NCI-H82 (cell line): ENCODE measurements around the gene DCTPP1.
"Not testable (repeated sequence)": the region's sequence is repeated elsewhere in the genome, so short reads cannot be mapped to it uniquely, and the experiment has no call there.

Experiments
- DNase-seq: peaks from one replicate; lab custom pipeline; 2025; lab: John Stamatoyannopoulos, UW

The DCTPP1 gene

DNA sequence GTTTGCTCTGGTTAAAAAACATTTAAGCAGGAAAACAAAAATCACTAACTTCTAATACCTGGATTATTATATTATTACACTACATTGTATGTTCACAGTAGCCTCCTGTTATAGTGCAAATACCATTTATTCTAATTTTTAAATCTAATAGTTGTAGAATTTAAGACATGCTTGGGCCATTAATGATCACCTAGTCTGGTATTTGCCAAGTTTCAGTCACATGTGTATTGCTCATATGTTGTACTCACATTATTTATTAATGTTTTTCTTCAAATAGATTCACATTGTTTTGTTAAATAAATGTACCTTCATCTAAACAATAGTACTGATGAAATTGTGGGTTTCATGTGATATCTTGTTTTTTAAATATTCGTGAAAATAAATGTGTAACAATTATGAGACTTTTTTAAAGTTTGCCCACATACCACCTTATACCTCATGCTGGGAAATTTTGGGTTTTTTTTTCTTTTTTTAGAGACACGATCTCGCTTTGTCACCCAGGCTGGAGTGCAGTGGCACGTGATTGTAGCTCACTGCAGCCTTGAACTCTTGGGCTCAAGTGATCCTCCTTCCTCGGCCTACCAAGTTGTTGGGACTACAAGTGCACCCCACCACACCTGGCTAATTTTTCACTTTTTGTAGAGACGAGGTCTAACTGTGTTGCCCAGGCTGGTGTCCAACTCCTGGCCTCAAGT lies 16.6 kb downstream of the DCTPP1 start:
- no peak for DNase-seq

- peak; percentile 94 for DNase-seq
These were observed 20.4 kb downstream of the DCTPP1 start for GRCh38 chr16:30409125-30410060.

GRCh38 chr16:30407804-30408534 lies 21.9 kb downstream of the DCTPP1 start:
- peak; percentile 50 for DNase-seq

DNA sequence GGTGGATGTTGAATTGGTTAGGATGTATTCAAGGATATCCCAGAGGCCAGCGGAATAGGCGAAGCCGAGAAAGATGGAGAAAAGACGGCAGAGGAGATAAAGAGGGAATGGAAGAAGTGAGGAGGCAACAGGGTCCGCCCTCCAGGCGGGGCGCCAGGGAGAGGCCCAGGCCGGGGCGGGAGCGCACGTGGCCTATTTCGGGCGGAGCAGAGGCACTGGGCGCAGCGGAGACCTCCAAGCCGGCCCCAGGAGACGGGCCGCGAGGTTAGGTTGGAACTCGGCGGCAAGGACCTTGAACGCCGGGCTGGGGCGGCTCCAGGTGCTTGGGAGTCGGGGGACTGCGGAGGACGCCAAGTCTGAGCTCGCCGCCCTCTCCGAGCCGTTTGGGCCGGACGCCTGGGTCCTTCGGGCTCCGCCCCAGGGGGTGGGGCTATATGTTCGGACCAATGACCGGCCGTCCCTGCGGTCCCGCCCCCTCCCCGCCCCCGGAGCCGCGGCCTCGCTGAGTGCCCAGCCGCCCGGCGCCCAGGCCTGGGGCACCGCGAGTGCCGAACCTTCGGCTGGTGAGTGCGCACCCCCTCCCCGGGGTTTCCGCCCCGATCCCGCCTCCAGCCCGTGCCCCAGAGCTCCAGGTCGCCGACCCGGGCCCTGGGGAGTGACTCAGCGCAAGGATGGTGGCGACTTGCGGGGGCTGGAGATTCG lies 22.6 kb downstream of the DCTPP1 start, which contains the start of gene ZNF771:
TSS of gene ZNF771 (plus strand) at position 505 of the 702 bp plus-strand sequence. CDS start 448 bp downstream, outside the sequence.
- DNase-seq, result peak; percentile 91

GRCh38 chr16:30406795-30407101 lies 23.1 kb downstream of the DCTPP1 start:
- DNase-seq, result no peak

GRCh38 chr16:30401768-30402425 lies 27.9 kb downstream of the DCTPP1 start:
- no peak for DNase-seq

GRCh38 chr16:30399435-30400186 lies 30.2 kb downstream of the DCTPP1 start:
- DNase-seq, result peak; percentile 50

DNA sequence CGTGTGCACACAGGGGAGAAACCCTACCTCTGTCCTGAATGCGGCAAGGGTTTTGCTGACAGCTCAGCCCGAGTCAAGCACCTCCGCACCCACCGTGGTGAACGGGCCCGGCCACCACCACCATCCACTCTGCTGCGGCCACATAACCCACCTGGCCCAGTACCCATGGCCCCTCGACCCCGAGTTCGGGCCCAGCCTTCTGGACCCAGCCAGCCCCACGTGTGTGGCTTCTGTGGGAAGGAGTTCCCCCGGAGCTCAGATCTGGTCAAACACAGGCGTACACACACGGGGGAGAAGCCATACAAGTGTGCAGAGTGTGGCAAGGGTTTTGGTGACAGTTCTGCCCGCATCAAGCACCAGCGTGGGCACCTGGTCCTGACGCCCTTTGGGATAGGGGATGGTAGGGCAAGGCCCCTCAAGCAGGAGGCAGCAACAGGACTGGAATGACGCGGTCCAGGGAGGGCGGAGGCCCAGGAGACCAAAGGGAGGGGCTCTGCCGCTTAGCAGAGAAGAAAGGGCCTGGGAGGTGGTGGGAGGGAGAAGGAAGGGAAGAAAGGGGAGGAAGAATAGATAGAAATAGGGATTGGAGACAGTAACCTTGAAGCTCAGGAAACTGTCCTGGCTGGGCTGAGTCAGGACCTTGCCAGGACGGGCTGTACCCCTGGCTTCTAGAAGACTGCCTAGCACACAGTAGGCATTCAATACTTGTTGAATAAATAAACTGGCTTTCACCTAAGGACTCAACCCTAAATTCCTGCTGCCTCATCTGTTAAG lies 31.0 kb downstream of the DCTPP1 start:
- DNase-seq, result no peak

DNA sequence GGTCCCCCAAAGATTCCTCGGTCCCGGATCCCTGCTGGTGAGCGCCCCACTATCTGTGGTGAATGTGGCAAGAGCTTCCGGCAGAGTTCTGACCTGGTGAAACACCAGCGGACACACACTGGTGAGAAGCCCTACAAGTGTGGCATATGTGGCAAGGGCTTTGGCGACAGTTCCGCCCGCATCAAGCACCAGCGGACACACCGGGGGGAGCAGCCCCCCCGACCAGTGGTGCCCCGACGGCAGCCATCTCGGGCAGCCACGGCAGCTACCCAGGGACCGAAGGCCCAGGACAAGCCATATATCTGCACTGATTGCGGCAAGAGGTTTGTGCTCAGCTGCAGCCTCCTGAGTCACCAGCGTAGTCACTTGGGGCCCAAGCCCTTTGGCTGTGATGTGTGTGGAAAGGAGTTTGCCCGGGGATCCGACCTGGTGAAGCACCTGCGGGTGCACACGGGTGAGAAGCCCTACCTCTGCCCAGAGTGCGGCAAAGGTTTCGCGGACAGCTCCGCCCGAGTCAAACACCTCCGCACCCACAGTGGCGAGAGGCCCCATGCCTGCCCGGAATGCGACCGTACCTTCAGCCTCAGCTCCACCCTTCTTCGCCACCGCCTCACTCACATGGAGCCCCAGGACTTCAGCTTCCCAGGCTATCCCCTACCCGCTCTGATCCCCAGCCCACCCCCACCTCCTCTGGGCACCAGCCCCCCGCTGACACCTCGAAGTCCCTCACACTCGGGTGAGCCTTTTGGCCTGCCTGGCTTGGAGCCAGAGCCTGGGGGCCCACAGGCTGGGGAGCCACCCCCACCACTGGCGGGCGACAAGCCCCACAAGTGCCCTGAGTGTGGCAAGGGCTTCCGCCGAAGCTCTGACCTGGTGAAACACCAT lies 31.8 kb downstream of the DCTPP1 start:
- DNase-seq, result no peak

GRCh38 chr16:30397056-30397455 lies 32.8 kb downstream of the DCTPP1 start:
- no peak for DNase-seq

- not testable (repeated sequence) for DNase-seq
These were observed 33.2 kb downstream of the DCTPP1 start for GRCh38 chr16:30396627-30397026.

DNA sequence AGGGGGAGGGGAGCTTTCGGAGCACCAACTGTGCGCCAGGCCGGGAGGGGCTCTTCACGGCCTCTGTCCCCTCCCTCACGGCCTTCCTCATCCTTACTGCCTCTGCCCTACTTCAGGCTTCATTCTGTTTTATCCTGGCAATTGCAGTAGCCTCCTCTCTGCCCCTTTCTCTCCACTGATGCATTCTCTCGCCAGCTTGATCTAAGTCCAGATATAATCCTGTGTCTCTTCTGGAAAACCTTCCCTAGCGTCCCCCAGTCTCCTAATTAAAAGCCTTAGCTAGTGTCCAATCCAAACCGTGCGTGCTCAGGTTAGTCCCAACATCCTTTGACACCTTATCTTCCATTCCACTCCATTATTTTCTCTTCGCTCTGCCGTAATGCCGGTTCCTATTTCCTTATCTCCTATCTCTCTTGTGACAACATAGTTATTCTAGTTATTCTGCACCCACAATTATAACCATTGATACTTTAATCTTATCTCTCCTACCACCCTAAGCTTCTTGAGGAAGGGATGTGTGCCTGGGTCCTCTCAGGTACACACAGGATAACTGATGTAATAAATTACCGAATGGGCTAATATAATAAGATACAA lies 33.7 kb downstream of the DCTPP1 start:
- peak; percentile 60 for DNase-seq

- DNase-seq, result peak; percentile 93
These were observed 34.5 kb downstream of the DCTPP1 start, which contains the start of gene ZNF48 for GRCh38 chr16:30395155-30395991. Gene ZNF48, plus strand, starts transcription at chr16:30395420. Its CDS starts 375 bp downstream, at chr16:30395795.

DNA sequence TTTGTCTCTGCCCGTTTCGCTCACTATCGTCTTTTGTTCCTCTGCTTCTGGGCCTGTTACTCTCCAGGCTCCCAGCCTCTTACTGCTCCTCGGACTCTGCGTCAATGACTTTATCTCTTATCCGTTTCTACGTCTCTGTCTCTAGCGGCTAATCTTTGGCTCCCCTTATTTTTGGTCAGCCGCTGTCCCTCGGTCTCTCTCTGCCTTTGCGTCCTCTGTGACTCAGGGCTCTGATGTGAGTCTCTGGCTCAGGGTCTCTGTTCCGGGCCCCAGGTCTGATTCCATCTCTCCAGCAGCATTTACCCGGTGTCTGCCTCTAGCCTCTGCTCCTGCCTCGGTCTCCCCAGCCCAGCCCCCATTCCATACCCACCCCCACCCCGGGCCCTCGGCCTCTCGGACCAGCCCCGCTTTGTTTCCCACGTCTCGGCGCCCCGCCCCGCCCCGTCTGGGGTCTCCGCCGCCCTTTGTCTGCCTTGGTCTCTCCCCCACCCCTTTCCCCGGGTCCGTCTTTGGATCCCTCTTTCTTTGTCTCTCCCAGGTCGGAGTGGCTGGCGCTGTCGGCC lies 35.2 kb downstream of the DCTPP1 start:
- peak; percentile 53 for DNase-seq

DNA sequence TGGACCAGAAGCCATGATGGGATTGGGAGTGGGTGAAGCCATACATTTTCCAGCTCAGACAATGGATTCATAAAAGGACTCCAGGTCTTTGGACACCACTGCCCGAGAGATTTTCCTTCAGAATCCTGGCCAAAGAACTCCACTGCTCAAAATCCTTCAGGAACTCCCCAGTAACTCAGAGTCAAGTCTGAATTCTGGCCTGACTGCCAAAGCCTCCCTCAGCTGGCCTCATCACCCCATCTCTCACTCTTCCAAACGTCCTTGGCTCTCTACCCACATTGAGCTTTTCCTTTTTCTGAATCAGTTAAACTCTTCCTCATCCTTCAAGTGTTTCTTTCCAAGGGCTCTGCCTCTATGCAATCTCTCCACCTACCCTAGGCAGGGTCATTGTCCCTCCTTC lies 46.3 kb downstream of the DCTPP1 start:
- DNase-seq, result no peak

GRCh38 chr16:30382111-30382881 lies 47.5 kb downstream of the DCTPP1 start, which contains the start of gene SEPTIN1:
Gene SEPTIN1, minus strand, starts transcription at chr16:30382561. Its CDS starts 19 bp downstream, at chr16:30382542.
- DNase-seq, result no peak
